UCSD-AML1 (cell line): ENCODE results near the gene GAPVD1.
A peak's percentile ranks its signal among the peaks of the same experiment; 100 is the strongest.
"Not testable (repeated sequence)": the region's sequence is repeated elsewhere in the genome, so short reads cannot be mapped to it uniquely, and the experiment has no call there.

Experiments used
- DNase-seq: peaks from one replicate; lab custom pipeline; 2025; ENCODE audit not compliant: unreplicated experiment; lab: John Stamatoyannopoulos, UW

Gene GAPVD1

GRCh38 chr9:125312411-125312810 is 50.8 kb downstream of the GAPVD1 start:
- no peak for DNase-seq

- DNase-seq: not testable (repeated sequence)
These were observed 54.7 kb downstream of the GAPVD1 start for GRCh38 chr9:125316359-125316758.

- no peak for DNase-seq
These were observed 56.1 kb downstream of the GAPVD1 start for GRCh38 chr9:125317704-125318103.

- no peak for DNase-seq
These were observed 59.9 kb downstream of the GAPVD1 start for GRCh38 chr9:125321496-125321895.

GRCh38 chr9:125323615-125324014 is 62.0 kb downstream of the GAPVD1 start:
- no peak for DNase-seq

GRCh38 chr9:125325826-125326225 is 64.2 kb downstream of the GAPVD1 start:
- DNase-seq: no peak

GRCh38 chr9:125329978-125330377 is 68.4 kb downstream of the GAPVD1 start:
- no peak for DNase-seq

- no peak for DNase-seq
These were observed 69.0 kb downstream of the GAPVD1 start for GRCh38 chr9:125330587-125330986.

- DNase-seq: no peak
These were observed 70.9 kb downstream of the GAPVD1 start for GRCh38 chr9:125332527-125332926.

- no peak for DNase-seq
These were observed 75.6 kb downstream of the GAPVD1 start for GRCh38 chr9:125337236-125337635.

- DNase-seq: no peak
These were observed 77.3 kb downstream of the GAPVD1 start for GRCh38 chr9:125338929-125339328.

- no peak for DNase-seq
These were observed 79.9 kb downstream of the GAPVD1 start for GRCh38 chr9:125341566-125341965.

GRCh38 chr9:125343518-125344275 is 82.1 kb downstream of the GAPVD1 start:
- no peak for DNase-seq

- DNase-seq: no peak
These were observed 84.6 kb downstream of the GAPVD1 start for GRCh38 chr9:125346080-125346732.

GRCh38 chr9:125355601-125356000 is 94.0 kb downstream of the GAPVD1 start:
- DNase-seq: no peak

- no peak for DNase-seq
These were observed 94.4 kb downstream of the GAPVD1 start for GRCh38 chr9:125356032-125356431.

- DNase-seq: no peak
These were observed 97.4 kb downstream of the GAPVD1 start for GRCh38 chr9:125359011-125359410.

- DNase-seq: no peak
These were observed 99.0 kb downstream of the GAPVD1 start for GRCh38 chr9:125360601-125361000.

GRCh38 chr9:125361837-125362531 is 100.4 kb downstream of the GAPVD1 start:
- peak; percentile 43 for DNase-seq

- DNase-seq: no peak
These were observed 105.0 kb downstream of the GAPVD1 start for GRCh38 chr9:125366676-125367075.

GRCh38 chr9:125370786-125371185 is 109.2 kb downstream of the GAPVD1 start:
- no peak for DNase-seq
